GM18526 (cell line): ENCODE measurements around the gene SBF1.

Source experiments
- POLR2A ChIP-seq: IDR thresholded peaks from 3 replicates; pipeline ENCODE4 v1.6.1; 2011; ENCODE audit not compliant: insufficient read length; ENCODE audit errors: extremely low read depth

The SBF1 gene

GRCh38 chr22:50437511-50438304, 37.1 kb downstream of the SBF1 start:
- TF ChIP-seq POLR2A = no peak

DNA sequence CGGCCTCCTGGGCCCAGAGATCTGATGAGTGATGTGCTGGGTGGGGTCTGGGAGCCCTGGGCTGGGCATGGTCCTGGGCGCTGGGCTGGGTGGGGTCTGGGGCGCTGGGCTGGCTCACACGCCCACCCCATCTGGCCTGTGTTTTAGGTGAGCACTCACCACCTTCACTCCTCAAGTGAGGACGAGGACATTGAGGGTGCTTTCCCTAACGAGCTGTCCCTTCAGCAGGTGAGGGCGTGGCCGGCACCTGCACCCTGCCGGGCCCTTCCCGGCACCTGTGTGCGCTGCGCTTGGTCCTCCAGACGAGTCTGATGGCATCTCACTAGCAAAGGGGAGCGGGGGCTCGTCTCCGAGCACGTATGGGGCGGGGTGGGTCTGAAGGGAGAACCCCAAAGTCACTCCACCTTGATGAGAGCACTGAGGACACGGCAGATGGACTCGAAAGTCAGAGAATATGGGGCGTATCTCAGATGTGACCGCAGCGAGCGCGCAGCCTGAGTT, 37.9 kb downstream of the SBF1 start:
- TF ChIP-seq POLR2A = no peak

DNA sequence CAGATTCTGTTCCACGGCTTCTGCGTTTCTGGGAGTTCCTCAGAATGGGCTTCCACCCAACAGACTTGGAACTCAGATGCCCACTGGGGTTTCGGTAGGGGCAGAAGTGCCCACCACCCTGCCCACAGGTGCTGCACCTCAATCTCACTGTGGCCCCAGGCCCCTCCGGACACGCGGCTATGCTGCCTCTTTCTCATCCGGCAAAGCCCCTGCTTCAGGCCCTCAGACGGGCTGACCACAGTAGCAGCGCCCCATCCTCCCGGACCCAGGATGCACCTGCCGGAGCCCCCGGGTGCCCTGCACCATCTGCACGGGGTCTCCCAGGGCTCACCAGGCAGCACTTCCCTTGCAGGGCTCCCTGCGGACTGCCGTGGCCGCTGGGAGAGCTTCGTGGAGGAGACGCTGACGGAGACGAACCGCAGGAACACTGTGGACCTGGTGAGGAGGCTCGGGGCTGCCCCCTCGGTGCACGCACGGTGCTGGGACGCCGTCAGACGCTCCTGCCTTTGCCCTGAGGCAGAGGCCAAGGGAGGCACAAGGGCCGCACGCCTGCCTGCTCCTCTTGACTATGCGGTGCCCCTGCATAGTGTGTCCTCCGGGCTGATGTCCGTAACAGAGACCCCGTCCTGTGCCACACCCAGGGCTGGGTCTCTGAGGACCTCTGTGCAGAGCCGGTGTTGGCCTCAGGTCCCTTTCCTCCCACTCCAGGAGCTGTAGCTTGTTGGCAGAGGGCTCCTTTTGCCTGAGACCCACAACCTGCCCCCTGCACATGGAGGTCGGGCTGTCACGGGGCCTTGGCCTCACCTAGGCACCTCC, 38.6 kb downstream of the SBF1 start:
- no peak for TF ChIP-seq POLR2A

DNA sequence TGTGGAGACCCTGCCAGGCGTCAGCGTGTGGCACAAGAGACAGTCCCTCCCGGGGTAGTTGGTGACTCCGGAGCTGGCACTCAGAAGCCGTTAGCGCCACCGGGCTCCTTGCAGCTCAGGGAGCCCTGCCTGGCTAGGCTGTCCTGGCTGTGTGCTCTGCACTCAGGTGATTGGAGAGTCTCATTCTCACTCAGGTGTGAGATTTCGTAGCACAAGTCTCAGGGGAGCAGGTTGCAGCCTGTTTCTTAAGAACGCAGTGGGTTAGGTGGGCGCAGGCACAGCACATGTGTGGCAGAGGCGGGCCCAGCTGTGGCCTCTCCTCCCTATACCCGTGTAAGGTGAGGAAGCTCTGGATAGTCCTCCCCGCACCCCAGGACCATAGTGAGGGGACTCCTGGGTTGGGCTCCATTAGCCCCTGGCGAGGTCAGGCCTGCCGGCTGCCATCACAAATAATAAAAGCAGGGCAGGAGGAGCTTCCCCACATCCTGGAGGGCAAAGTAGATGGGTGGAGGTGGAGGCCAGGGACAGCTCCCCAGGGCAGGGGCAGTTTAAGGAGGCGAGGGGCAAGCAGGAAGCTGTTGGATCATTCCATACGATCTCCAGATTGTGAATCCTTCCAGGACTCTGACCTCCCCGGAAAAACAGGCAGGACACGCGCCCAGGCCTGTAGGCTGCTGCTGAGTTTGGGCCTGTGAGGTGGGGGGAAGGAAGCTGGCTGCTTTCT, 39.4 kb downstream of the SBF1 start:
- no peak for TF ChIP-seq POLR2A

DNA sequence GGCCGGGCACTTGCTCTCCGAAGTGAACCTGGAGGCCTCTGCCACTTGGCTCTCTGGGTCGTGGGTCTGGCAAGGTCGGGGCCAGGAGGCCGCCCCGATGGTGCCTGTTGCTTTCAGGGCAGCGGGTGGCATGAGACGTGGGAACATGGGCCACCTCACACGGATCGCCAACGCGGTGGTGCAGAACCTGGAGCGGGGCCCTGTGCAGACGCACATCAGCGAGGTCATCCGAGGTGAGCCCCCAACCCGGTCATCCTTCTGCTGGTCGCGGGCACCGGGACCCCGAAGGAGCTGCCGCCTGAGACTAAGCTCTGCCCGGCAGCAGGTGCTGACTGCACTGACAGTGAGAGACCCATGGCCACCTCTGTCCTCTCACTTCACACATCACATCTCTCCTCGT, 40.0 kb downstream of the SBF1 start:
- TF ChIP-seq POLR2A = no peak

DNA sequence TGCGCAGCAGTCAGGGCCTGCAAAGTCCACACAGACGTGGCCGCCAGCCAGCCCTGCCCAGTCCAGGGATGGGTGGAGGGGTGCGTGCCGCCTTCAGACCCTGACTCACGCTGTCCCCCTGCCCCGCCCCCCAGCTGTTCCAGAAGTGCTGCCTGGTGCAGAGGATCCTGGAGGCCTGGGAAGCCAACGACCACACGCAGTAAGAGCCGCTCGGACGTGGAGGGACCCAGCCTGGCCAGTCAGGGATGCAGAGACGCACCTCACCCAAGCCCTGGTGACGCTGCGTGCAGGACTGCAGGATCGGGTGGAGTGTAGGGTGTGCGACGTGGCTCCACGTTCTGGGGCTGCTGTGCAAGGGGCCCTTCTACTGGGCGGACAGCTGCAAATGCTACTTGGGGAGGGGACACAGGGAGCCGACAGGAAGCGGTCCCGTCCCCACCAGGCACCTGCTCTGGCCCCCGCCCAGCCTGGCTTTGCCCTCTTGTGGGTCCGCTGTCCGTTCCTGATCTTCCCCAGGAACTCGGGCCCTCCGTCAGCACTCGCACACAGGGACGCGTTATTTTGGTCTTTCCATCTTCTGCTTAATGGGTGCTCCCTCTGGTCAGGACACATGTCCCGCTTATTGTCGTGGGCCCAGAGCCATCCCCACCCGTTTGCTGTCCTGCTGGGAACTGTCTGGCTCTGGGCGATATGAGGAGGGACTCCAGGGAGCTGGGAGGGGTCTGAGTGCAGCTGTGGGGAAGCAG, 42.5 kb downstream of the SBF1 start:
- no peak for TF ChIP-seq POLR2A

GRCh38 chr22:50425179-50425916, 49.5 kb downstream of the SBF1 start:
- no peak for TF ChIP-seq POLR2A

DNA sequence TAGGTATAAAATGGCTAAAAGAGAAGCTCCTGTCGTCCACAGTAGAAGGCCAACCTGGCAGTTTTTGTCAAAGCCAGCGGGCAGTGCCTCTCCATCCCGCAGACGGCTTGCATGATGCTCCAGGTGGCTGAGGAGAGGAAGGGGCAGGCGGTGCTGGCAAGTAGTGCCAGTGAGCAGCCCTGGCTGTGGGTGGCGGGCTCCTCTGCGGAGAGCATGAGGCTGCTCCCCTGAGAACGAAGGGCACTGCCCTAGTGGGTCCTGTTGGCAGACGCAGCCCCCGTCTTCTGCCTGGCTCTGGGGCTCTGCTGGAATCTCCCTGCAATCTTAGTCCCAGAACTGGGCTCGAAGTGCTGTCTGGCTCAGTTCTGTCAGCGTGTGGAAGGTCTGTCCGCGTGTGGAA, 50.9 kb downstream of the SBF1 start:
- TF ChIP-seq POLR2A = no peak

DNA sequence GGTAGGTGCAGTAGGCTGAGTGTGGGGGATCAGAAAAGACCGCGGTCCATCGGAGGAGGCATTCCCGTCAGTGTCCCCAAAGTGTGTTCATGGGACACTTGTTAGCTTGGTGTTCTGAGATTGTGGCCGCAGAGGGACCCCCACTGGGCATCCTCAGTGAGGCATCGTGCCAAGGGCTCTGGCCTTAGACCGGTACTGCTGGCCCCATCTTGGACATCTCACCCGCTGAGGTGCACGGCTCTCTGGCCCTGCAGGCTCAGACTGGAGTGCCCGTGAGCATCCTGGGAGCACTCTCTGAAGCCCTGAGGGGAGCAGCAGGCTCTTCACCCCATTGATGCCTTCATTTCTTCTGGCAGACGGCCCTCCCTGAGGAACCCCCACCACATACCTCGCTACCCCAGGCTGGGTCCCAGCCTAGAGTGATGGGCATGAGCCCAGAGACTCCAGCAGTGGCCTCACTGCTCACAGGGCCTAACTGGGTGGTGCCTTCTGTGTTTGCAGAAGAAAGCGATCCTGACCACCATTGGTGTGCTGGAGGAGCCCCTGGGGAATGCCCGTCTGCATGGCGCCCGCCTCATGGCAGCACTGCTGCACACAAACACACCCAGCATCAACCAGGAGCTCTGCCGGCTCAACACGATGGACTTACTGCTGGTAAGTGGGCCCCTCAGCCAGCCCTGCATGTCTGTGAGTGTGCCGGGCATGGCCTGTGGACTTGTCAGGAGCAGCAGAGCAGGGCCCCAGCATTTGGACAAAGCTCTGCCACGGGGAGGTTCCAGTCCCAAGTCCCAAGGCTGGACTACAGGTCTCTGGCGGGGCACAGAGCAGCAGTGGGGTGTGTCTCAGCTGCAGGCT, 51.6 kb downstream of the SBF1 start:
- TF ChIP-seq POLR2A = no peak

GRCh38 chr22:50422046-50422445, 52.8 kb downstream of the SBF1 start:
- no peak for TF ChIP-seq POLR2A

DNA sequence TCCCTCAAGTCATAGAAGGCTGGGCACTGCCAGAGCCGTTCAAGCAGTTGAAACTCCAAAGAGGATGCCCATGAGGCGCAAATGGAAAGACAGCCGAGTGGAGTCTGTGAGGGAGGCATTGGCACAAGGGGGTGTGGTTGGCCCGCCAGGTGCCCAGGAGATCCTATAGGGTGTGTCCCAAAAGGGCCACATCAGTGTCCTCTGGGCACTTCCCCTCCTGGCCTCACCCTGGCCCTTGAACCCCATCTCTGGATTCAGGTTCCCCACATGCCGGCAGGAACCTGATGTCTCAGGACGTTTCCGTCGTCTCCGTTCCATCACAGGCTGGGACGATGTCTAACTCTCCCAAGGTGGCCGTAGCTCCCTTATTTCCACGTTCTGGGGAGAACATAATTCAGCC, 54.3 kb downstream of the SBF1 start:
- no peak for TF ChIP-seq POLR2A

DNA sequence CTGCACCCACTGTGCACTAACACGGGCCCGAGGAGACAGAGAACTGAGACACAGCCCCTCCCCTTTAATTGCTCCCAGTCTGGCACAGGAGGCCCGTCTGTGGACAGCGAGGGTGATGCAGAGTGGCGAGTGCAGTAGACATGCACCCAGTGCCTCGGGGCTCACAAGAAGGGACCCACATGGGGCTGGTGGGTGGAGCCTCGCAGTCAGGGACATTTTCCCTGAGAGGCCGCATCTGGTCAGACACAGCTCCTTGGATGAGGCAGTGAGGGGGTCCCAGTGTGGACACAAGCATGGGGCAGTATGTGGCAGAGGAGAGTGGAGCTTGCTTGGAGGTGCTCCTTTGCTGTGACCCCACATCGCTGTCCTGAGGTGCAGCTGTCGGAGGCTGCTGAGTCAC, 54.8 kb downstream of the SBF1 start:
- no peak for TF ChIP-seq POLR2A

- no peak for TF ChIP-seq POLR2A
Measured at GRCh38 chr22:50419116-50419515, 55.7 kb downstream of the SBF1 start.

GRCh38 chr22:50418624-50419023, 56.2 kb downstream of the SBF1 start:
- no peak for TF ChIP-seq POLR2A
